HepG2 (cell line): ENCODE data around the gene TMX2. TPM values are rescaled to one million over a fixed set of nuclear protein-coding genes. Genes with fewer than 3 reads are reported as not detected.
A peak's percentile ranks its signal among the peaks of the same experiment; 100 is the strongest.

Experiments used
- BCLAF1 ChIP-seq: fragments of 450-650 bp; IDR thresholded peaks from 2 replicates; pipeline ENCODE4 v1.6.1; 2017; ENCODE audit warnings: mild to moderate bottlenecking
- CHCHD3 ChIP-seq: sonication (generic); formaldehyde crosslinking; IDR thresholded peaks from 2 replicates; pipeline ENCODE4 v1.8.0; 2022; ENCODE audit warnings: mild to moderate bottlenecking, missing genetic modification reagents, moderate library complexity
- GFI1 ChIP-seq: sonication (generic); formaldehyde crosslinking; IDR thresholded peaks from 2 replicates; pipeline ENCODE4 v1.5.0; 2020; ENCODE audit warnings: missing genetic modification reagents, mild to moderate bottlenecking, borderline replicate concordance
- RFX5 ChIP-seq: IDR thresholded peaks from 2 replicates; pipeline ENCODE4 v1.6.1; 2011; ENCODE audit warnings: low read depth, low read length, improper control_type of control experiment
- RFXANK ChIP-seq: IDR thresholded peaks from 2 replicates; pipeline ENCODE4 v1.6.1; 2016
- SP140L ChIP-seq: sonication (generic); formaldehyde crosslinking; IDR thresholded peaks from 2 replicates; pipeline ENCODE4 v1.4.0; 2020; ENCODE audit warnings: missing genetic modification reagents, borderline replicate concordance
- ZBTB25 ChIP-seq: IDR thresholded peaks from 2 replicates; pipeline ENCODE4 v1.6.1; 2018; ENCODE audit warnings: missing genetic modification reagents
- ZBTB43 ChIP-seq: sonication (generic); formaldehyde crosslinking; conservative IDR thresholded peaks from 2 replicates; pipeline ENCODE4 v1.4.0; 2020; ENCODE audit warnings: missing genetic modification reagents
- ZMYM2 ChIP-seq: sonication (generic); formaldehyde crosslinking; IDR thresholded peaks from 2 replicates; pipeline ENCODE4 v1.8.0; 2022; ENCODE audit warnings: mild to moderate bottlenecking, missing genetic modification reagents
- ZNF264 ChIP-seq: sonication (generic); formaldehyde crosslinking; IDR thresholded peaks from 2 replicates; pipeline ENCODE4 v1.4.0; 2020; ENCODE audit warnings: missing genetic modification reagents
- ZNF367 ChIP-seq: sonication (generic); formaldehyde crosslinking; IDR thresholded peaks from 2 replicates; pipeline ENCODE4 v1.4.0; 2020; ENCODE audit warnings: missing genetic modification reagents, borderline replicate concordance
- ZSCAN20 ChIP-seq: sonication (generic); formaldehyde crosslinking; IDR thresholded peaks from 2 replicates; pipeline ENCODE4 v1.4.0; 2020; ENCODE audit warnings: missing genetic modification reagents, mild to moderate bottlenecking, borderline replicate concordance
- polyA plus RNA-seq, 8 experiments: library from polyadenylated mRNA; depleted of rRNA in 3 of 8; stranded (reverse) in 7 of 8; unstranded in 1 of 8; fragments of >200 nt; fragmentation: Illumina TruSeq in 4 of 8; extraction: Trizol in 4 of 8; gene quantifications; 2 replicates each; pipeline versions ENCODE4 v1.2.1 to v1.2.3, GENCODE V29; 2011 to 2016; ENCODE audit warnings: low read depth in 4 of 8, missing spikeins in 1 of 8, mixed read lengths in 1 of 8; ENCODE audit not compliant: insufficient read depth in 1 of 8
- total RNA-seq, 5 experiments: library from RNA; depleted of rRNA; stranded (reverse); fragments of >200 nt; fragmentation: Illumina TruSeq; extraction: Trizol; gene quantifications; 2 replicates each; pipeline ENCODE4 v1.2.3, GENCODE V29; 2016; ENCODE audit warnings: low read depth in 1 of 5
- TF ChIP-seq, protein P1 (sequence below): sonication (generic); formaldehyde crosslinking; conservative IDR thresholded peaks from 2 replicates; pipeline ENCODE4 v1.8.0; 2022; ENCODE audit warnings: missing genetic modification reagents
- TF ChIP-seq, protein P2 (sequence below): sonication (generic); formaldehyde crosslinking; IDR thresholded peaks from 2 replicates; pipeline ENCODE4 v1.8.1; 2023; ENCODE audit warnings: mild to moderate bottlenecking, missing genetic modification reagents, borderline replicate concordance
- TF ChIP-seq, protein P3 (sequence below): sonication (generic); formaldehyde crosslinking; IDR thresholded peaks from 2 replicates; pipeline ENCODE4 v1.4.0; 2020; ENCODE audit warnings: missing genetic modification reagents

Gene TMX2
- total and polyA plus RNA-seq, 2 of the 13 experiments (the other 11 are each of a cell fraction or from before 2014, with no cell fraction given): 84.5 to 129 TPM

GRCh38 chr11:57712256-57713150 is at the start of gene TMX2 (continued):
- TF ChIP-seq, protein P1, sequence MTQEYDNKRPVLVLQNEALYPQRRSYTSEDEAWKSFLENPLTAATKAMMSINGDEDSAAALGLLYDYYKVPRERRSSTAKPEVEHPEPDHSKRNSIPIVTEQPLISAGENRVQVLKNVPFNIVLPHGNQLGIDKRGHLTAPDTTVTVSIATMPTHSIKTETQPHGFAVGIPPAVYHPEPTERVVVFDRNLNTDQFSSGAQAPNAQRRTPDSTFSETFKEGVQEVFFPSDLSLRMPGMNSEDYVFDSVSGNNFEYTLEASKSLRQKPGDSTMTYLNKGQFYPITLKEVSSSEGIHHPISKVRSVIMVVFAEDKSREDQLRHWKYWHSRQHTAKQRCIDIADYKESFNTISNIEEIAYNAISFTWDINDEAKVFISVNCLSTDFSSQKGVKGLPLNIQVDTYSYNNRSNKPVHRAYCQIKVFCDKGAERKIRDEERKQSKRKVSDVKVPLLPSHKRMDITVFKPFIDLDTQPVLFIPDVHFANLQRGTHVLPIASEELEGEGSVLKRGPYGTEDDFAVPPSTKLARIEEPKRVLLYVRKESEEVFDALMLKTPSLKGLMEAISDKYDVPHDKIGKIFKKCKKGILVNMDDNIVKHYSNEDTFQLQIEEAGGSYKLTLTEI (CRISPR knock-in tag): no peak
- TF ChIP-seq CHCHD3 (no peak), RFXANK (no peak), ZSCAN20 (CRISPR knock-in tag) (no peak), ZBTB25 (CRISPR knock-in tag) (peak; percentile 20; the same call in 1 of the 2 replicates), ZBTB43 (0 out of 2 replicates have a peak, but pooled peaks have one; percentile 32), ZNF264 (CRISPR knock-in tag) (0 out of 2 replicates have a peak, but pooled peaks have one; percentile 39), SP140L (CRISPR knock-in tag) (no peak), GFI1 (CRISPR knock-in tag) (0 out of 2 replicates have a peak, but pooled peaks have one; percentile 28), RFX5 (no peak; the same call in 1 of the 2 replicates), ZNF367 (peak; percentile 81; the same call in 1 of the 2 replicates), BCLAF1 (no peak), ZMYM2 (CRISPR knock-in tag) (no peak)
- TF ChIP-seq, protein P2, sequence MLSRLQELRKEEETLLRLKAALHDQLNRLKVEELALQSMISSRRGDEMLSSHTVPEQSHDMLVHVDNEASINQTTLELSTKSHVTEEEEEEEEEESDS (CRISPR knock-in tag): no peak
- TF ChIP-seq, protein P3, sequence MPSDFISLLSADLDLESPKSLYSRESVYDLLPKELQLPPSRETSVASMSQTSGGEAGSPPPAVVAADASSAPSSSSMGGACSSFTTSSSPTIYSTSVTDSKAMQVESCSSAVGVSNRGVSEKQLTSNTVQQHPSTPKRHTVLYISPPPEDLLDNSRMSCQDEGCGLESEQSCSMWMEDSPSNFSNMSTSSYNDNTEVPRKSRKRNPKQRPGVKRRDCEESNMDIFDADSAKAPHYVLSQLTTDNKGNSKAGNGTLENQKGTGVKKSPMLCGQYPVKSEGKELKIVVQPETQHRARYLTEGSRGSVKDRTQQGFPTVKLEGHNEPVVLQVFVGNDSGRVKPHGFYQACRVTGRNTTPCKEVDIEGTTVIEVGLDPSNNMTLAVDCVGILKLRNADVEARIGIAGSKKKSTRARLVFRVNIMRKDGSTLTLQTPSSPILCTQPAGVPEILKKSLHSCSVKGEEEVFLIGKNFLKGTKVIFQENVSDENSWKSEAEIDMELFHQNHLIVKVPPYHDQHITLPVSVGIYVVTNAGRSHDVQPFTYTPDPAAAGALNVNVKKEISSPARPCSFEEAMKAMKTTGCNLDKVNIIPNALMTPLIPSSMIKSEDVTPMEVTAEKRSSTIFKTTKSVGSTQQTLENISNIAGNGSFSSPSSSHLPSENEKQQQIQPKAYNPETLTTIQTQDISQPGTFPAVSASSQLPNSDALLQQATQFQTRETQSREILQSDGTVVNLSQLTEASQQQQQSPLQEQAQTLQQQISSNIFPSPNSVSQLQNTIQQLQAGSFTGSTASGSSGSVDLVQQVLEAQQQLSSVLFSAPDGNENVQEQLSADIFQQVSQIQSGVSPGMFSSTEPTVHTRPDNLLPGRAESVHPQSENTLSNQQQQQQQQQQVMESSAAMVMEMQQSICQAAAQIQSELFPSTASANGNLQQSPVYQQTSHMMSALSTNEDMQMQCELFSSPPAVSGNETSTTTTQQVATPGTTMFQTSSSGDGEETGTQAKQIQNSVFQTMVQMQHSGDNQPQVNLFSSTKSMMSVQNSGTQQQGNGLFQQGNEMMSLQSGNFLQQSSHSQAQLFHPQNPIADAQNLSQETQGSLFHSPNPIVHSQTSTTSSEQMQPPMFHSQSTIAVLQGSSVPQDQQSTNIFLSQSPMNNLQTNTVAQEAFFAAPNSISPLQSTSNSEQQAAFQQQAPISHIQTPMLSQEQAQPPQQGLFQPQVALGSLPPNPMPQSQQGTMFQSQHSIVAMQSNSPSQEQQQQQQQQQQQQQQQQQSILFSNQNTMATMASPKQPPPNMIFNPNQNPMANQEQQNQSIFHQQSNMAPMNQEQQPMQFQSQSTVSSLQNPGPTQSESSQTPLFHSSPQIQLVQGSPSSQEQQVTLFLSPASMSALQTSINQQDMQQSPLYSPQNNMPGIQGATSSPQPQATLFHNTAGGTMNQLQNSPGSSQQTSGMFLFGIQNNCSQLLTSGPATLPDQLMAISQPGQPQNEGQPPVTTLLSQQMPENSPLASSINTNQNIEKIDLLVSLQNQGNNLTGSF (CRISPR knock-in tag): 0 out of 2 replicates have a peak, but pooled peaks have one; percentile 32
